GM04503 (cell line): ENCODE data around the gene LRPAP1.
"Not testable (repeated sequence)": the region's sequence is repeated elsewhere in the genome, so short reads cannot be mapped to it uniquely, and the experiment has no call there.

Experiments used
- DNase-seq: peaks from one replicate; pipeline ENCODE4 v3.0.0-alpha.2; 2012; ENCODE audit warnings: low read depth

LRPAP1 gene

DNA sequence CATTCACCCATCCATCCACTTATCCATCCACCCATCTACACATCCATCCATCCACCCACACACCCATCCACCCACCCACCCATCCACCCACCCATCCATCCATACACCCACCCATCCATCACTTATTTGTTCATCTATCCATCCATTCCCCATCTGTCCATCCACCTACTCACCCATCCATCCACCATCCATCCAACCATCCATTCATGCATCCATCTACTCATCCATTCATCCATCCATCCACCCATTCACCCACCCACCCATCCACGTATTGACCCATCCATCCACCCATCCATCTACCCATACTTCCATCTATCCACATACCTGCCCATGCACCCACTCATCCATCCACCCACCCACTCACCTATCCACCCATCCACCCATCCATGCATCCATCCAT lies 28.2 kb upstream of the LRPAP1 start:
- not testable (repeated sequence) for DNase-seq

DNA sequence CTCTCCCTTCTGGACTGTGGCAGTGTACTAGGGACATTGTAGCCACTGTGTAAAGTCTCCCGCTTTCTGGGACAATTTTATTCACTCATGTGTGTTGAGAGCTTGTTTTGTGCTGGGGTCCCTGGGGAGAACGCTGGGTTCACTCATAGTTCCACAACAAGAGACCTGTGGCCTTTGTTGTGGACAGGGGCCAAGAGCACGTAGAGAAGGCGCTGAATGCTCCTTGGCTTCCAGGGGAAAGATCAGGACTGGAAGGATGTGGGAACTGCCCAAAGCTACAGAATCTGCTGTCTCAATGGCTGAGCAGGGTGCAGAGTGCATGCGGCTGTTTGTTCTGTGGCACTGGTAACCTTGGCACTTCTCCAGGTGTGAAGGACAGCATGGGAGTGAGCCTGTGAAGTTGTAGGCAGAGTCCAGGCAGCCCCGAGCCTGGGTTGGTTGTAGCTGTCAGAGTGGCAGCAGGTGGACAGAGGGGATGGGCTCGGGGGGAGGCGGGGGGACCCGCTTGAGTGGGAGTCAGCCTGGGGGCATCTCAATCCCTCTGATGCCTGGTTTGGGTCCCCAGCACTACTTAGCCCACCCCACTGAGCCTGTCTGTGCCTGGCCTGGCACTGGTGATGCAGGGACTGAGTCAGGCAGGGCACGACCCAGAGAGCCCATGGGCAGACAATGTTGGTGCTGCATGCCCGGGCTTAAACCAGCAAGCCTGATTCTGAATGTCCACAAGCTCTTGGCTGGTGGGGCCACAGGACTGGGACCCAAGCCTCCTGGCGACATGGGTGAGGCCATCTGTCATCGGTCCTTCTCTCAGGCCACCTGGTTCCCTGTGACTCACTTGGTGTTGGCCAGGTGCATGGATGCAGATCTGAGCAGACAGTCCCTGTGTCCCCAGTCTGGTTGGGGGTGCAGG lies 27.4 kb upstream of the LRPAP1 start:
- DNase-seq = not testable (repeated sequence)

DNA sequence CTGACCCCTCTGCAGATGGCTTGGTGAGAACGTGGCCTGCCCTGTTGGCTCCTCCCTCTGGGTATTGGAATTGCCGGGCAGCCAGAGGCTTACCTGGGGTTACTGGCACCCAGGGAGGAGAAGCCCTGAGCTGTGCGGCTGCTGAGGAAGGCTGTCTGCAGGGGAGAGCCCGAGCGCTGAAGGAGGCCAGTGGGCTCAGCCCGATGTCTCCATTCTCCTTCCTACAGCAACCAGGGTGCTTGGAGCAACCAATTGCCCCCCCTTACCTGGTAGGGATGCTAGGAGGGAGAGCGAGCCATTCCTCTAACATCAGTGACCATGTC lies 26.3 kb upstream of the LRPAP1 start:
- DNase-seq = not testable (repeated sequence)

DNA sequence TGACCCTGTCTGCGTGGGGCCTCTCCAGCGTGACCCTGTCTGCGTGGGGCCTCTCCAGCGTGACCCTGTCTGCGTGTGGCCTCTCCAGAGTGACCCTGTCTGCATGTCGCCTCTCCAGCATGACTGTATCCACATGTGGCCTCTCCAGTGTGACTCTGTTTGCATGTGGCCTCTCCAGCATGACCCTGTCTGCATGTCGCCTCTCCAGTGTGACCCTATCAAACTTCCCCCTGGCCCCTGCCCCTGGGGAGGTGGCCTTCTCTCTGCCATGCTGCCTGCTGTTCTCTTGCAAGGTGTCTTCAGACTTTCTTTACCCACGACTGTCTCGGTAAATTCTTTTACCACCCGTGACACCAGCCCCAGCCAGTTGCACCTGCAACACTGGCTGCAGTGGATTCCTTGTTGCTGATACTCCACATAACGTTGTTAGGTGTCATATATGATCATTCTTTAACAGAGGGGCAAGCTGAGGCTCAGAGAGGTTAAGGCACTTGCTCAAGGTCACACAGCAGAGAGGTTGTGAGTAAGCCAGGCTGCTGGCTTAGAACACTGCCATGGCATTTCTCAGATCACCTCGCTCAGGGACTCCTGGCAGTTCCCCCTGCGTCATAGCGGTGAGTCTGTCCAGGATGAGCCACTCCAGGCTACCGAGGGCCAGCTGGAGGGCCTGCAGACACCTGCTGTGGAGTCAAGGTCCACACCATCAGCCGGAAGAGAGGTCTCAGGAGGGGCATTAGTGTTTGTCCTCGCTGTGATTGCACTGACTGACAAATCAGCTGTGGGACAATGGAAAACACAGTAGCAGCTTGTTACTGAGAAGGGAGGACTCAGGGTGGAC lies 25.7 kb upstream of the LRPAP1 start:
- DNase-seq = not testable (repeated sequence)

DNA sequence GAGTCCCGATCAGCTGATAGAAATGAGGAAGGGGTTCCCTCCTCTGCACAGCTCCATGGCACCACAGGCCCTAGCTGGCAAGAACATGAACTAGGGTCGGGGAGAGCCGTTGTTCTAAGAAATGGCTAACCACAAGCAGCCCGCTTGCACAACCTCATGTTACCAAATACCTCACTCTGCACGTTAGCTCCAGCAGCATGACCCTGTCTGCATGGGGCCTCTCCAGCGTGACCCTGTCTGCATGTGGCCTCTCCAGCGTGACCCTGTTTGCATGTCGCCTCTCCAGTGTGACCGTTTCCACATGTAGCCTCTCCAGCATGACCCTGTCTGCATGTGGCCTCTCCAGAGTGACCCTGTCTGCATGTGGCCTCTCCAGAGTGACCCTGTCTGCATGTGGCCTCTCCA lies 24.9 kb upstream of the LRPAP1 start:
- not testable (repeated sequence) for DNase-seq

DNA sequence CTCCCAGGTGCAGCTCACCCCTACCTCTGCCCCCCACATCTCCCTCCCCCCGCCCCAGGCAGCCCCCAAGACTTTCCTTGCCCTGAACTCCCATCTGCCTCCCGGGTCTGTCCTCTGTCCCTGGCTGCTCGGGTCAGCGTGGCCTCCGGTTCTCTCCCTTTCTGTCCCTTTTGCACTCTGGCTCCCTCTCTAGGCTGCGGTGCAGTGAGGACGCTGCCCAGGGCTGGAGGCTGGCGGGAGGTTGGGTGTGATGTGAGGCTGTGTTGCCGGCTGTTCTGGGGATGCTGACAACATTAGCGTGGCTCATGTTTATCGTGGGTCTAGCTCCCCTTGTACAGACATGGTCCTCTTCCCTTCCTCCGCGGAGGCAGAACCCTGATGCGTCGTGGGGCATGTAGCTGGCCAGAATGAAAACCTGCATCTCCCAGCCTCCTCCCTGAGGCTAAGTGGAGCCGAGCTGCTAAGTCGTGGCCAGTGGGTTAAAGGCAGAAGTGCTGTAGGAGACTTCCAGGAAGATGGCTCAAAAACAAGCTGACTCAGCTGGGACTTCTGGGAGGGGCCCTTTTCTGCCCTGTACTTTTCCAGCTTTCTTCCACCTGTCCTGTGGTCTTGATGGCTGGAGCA lies 24.1 kb upstream of the LRPAP1 start:
- DNase-seq = not testable (repeated sequence)

DNA sequence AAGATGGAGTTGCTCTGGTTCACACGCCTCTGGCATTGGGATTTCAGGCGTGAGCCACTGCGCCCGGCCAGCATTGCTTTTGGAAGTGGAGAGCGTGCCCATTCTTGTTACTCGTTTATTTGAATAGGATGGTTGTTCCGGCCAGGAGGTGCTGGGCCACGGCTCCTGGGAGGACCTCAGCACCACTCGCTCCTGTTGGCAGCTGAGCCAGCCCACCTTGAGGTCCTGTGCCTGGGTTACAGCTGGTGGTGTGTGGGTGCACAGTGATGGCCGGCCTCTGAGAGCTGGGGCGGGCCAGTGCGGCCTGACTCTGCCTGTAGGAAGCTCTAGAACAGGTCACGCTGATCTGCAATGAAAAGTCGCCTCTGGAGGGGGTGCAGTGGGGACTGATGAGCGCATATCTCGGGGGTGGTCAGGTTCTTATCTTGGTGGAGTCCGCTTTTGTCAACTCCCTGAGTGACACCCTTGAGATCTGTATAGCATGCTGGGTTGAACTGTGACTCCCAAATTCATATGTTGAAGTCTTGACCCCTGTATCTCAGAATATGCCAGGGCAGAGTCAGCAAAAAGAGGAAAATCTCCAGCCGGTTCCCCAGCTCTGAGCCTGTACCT lies 23.3 kb upstream of the LRPAP1 start:
- not testable (repeated sequence) for DNase-seq

DNA sequence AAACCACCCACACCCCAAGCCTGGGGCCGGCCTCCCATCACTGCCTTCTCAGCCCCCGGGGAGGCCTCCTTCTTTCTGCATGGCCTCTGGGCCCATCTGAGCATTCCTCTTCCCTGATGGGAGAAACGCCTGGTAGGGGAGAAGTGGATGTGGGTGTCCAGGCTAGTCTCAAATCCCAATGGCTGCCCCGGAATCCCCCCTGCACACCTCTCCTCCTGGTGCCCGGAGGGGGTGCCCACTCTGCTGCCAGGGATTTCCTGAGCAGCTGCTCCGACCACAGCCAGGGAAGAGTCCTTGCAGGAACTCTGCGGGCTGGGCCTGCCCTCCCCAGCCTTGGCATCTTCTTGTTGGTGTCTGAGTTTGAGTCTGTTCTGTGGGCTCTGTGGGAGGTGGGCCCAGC lies 19.1 kb upstream of the LRPAP1 start:
- DNase-seq = not testable (repeated sequence)

DNA sequence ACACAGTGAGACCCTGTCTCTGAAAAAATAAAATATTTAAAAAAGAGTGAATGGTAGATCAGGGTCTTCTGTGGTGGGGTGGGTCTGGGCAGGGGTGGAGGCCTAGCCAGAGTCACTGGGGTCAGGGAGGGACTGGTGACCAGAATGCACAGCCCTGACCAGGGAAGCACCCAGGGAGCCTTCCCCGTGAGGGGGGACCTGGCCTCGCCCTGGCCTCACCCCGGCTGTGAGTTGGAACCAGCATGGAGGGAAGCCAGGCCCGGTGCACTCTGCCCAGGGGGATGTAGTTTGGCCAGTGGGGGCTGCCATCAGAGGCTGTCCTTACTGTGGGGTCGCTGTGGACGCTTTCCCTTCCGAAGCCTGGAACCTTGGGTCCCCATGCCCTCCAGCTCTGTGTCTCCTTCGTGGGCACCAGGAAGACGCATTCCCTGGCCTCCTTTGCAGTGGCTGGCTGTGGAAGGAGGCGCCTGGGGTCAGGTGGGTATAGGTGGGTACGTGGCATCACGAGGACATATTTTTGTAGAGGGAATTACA lies 18.6 kb upstream of the LRPAP1 start:
- DNase-seq = not testable (repeated sequence)

DNA sequence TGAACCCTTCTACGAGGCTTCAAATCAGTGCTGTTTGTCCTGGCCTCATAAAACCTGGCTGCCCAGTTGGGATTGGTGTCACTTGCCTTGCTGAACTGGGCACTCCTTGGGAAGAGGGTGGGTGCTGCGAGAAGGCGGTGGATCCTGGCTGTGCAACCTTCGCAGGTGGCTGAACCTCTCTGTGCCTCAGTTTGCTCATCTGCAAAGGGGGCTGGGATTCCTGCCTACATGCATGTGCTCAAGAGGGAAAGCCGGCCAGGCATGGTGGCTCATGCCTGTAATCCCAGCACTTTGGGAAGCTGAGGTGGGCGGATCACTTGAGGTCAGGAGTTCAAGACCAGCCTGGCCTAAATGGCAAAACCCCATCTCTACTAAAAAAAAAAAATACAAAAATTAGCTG lies 17.8 kb upstream of the LRPAP1 start:
- DNase-seq = not testable (repeated sequence)

DNA sequence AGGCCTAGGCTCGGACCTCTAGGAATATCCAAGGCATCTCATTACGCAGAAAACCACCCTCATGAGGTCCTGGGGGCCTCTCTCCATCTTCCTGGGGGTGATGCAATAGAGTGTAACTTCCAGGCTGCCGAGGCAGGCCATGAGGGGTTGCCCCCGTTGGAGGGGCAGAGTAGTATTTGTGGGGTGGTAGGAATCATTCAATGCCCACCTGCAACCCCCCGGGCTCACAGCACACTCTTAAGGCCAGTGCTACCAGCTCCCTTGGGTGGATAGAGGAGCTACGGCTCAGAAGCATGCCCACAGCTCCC lies 17.4 kb upstream of the LRPAP1 start:
- DNase-seq = not testable (repeated sequence)

DNA sequence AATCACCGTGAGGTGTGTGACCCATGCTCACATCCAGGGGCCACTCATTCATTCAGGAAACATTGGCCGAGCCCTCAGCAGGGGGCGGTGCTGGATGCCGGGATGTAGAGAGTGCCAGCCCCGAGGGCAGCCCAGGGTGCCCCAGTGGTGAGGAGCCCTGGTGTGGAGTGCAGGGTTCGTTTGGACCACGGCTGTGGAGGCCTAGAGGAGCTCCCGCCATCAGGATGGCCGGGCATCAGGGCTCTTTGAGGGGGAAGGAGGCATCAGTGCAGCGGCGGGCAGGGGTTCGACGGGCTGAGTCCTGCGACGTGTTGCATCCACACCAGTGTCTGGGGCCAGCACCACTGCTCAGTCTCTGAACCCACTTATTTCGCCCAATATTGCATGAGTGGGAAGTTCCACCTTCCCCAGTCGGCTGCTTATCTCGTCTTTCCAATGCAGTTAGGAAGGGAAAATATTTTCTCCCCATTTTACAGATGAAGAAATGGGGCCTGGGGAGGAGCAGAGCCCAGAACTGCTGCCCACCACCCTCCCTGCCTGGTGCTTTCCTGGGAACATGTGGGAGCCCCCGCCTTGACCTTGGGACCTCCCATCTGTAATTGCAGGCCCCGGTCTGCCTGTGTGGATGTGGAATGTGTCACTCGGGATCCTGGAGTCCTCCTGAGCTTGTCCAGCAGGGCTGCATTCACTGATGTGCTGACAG lies 16.9 kb upstream of the LRPAP1 start:
- DNase-seq = not testable (repeated sequence)

DNA sequence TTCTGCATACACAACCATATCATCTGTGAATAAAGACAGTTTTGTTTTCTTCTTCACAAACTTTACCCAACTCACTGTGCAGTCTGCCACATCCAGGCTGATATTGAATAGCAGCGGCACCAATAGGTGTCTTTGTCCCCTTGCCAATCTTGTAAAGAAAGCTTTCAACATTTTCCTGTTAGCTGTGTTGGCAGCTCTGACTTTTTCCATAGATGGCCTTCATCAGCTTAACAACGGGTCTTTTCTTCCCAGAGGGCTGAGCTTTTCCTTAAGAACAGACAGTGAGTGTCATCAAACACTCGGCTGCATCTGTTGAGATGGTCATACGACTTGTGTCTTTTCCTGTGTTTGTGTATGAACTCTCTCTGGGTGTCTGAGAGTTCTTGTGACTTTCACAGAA lies 14.5 kb upstream of the LRPAP1 start:
- DNase-seq = not testable (repeated sequence)

DNA sequence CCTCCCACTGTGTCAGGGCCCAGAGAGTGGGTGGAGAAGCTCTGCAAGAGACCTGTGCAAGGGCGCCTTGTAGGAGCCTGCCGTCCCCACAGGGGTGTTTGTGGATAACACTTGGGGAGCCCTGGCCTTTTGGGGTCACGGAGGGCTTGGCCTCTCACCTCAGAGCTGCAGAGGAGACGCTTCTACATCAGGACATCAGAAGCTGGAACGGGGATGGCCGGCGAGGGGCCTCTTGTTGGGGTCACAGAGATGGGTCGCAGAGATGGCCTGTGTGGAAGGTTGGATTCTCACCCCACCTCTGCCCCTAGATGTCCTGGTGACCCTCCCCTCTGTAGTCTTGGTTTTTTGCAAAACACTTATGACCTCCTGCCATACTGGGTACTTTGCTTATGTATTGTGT lies 13.1 kb upstream of the LRPAP1 start:
- DNase-seq = not testable (repeated sequence)

DNA sequence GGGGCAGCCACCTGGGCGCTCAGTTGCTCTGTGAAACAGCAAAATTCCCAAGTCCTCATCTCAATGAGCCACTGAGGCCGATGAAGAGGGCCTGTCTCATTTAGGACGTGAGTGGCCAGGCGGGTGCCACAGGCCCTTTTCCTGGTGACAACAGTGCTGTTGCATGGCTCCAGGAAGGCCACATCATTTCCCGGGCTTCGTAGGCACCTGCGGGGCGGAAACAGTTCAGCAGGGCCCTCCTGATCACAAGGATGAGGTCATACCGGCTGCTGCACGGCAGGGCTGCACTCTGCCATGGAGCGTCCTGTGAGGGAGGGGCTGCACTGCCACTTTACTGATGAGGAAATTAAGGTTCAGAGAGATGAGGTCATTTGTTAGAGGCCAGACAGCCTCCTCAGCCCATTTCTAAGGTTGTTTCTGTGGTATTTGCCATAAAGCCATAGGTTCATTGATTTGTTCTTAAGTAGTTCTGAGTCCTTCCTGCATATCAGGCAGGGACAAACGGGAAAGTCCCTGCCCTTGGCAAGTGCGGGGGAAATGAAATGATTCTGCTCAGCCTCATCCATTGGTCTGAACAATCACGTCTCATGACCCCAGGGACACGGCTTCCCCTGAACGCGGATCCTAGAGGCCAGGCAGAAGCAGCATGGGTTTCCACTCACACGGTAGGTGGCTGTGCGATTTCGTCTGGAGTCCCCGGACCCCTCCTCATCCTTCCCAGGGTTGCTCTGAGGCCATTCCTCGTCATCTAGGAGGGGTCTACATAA lies 12.2 kb upstream of the LRPAP1 start:
- not testable (repeated sequence) for DNase-seq

DNA sequence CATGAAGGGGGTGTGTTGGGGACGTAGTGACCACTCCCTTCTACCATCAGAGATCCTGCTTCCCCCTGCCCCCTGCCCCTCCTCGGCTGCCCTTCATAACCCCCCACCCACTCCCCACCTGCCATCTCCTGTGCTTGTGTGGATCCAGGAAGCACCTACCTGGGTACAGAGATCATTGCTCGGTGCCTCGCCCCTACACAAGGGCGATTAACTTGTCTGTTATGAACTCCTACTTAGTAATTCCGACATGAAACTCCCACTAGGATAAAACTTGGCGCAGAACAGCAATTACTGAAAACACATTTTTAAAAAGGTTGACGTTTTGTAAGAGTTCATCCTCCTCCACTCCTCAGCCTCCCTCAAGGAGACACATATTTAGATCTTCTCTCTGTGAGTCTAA lies 11.2 kb upstream of the LRPAP1 start:
- not testable (repeated sequence) for DNase-seq

DNA sequence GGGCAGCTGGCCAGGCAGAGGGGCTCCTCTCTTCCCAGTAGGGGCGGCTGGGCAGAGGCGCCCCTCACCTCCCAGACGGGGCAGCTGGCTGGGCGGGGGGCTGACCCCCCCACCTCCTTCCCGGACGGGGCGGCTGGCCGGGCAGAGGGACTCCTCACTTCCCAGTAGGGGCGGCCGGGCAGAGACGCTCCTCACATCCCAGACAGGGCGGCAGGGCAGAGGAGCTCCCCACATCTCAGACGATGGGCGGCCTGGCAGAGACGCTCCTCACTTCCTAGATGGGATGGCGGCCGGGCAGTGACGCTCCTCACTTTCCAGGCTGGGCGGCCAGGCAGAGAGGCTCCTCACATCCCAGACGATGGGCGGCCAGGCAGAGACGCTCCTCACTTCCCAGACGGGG lies 6.7 kb upstream of the LRPAP1 start:
- not testable (repeated sequence) for DNase-seq

DNA sequence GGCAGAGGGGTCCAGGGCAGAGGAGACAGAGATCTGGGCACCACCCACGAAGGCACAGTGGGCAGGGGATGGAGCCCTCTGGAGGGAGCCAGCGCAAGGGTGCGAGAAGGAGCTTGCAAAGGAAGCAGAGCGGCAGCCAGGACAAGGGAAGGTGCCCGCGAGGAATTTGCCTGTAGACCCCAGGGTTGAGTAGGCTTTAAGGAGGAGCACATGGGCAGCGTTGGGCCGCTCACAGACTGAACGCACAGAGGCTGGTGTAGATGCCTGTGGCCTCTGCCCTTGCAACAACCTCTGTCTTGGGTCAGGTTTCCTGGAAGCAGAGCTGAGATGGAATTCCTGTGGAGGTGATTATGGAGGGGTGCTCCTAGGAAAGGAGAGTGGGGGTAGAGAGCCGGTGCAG lies 3.6 kb upstream of the LRPAP1 start:
- not testable (repeated sequence) for DNase-seq

DNA sequence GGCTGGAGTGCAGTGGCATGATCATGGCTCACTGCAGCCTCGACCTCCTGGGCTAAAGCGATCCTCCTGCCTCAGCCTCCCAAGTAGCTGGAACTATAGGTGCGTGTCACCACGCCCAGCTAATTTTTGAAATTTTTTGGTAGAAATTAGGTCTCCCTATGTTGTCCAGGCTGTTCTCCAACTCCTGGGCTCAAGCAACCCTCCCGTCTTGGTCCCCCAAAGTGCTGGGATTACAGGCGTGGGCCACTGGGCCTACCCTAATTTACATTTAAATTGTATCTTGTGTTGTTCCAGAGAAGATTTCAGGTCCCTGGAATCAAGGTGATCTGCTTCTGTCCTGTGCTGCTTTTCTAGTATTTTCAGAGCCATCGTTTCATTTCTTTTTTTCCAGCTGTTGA lies 1.2 kb upstream of the LRPAP1 start:
- DNase-seq = no peak

DNA sequence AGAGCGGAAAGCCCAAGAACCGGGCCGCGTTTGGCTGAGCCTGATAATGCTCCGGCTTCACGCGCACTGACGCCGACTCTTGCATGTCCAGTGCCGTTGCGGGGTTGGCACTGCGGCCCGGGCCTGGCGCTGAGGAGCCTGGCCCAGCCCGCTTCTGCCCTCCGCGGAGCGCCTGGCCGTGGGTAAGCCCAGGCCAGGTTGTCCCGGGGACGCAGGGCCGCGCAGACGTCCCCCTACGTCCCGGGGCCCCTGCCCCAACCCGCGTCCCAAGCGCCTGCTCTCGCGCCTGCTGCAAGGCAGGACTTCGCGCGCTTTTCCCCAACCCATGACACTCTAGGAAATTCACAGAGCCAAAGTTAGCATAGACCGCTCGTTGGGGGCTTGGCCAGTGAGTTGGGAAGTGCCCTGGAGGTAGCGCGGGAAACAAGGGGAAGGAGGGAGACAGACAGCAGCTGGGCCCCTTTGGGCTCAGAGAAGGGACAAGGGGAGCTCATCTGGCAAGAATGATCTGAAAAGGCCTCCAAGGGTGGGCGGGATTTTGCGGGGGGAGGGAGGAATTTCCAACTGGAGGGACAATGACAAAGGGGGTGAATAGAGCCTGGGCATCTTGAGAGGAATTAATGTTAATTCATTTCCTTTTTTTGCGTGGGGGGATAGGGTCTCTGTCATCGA lies 665 bp upstream of the LRPAP1 start:
- DNase-seq = no peak
